C4-2B (cell line): ENCODE measurements around the gene FAM193A.

Source experiments
- H3K27ac ChIP-seq: fragments of 450-650 bp; 2 replicates; pipeline ENCODE4 v1.5.1; 2017
- CTCF ChIP-seq: fragments of 450-650 bp; conservative IDR thresholded peaks from 2 replicates; pipeline ENCODE4 v1.5.1; 2017; ENCODE audit warnings: mild to moderate bottlenecking
- ZFX ChIP-seq: fragments of 450-650 bp; IDR thresholded peaks from 2 replicates; pipeline ENCODE4 v1.6.1; 2017

The FAM193A gene

GRCh38 chr4:2750719-2751605, 214.5 kb downstream of the FAM193A start:
- TF ChIP-seq CTCF (no peak), ZFX (no peak)
- no peak overlapping the region for H3K27ac ChIP-seq

GRCh38 chr4:2753436-2753835, 217.0 kb downstream of the FAM193A start:
- peak overlapping the region; percentile 20 for H3K27ac ChIP-seq
- TF ChIP-seq CTCF (no peak), ZFX (no peak)

- H3K27ac ChIP-seq = peak overlapping the region; percentile 84
- no peak for TF ChIP-seq ZFX
- no peak for TF ChIP-seq CTCF
Measured at GRCh38 chr4:2754848-2755819, 218.7 kb downstream of the FAM193A start.

- H3K27ac ChIP-seq = peak within 1 kb of the TSS; percentile 84
- TF ChIP-seq ZFX (peak; percentile 86; the same call in 1 of the 2 replicates), CTCF (no peak)
Measured at GRCh38 chr4:2755821-2756690, 219.6 kb downstream of the FAM193A start, which contains the start of gene TNIP2. TNIP2 (minus strand) TSS chr4:2756336; CDS start chr4:2756289, 47 bp downstream.

- peak overlapping the region; percentile 84; the same call in 1 of the 2 replicates for H3K27ac ChIP-seq
- TF ChIP-seq CTCF = no peak
- TF ChIP-seq ZFX = no peak
Measured at GRCh38 chr4:2756691-2757350, 220.4 kb downstream of the FAM193A start.

GRCh38 chr4:2757426-2757825, 221.0 kb downstream of the FAM193A start:
- no peak overlapping the region for H3K27ac ChIP-seq
- no peak for TF ChIP-seq ZFX
